GM23338 (cell line): ENCODE measurements around the gene C3orf70. TPM values are rescaled to one million over a fixed set of nuclear protein-coding genes. Genes with fewer than 3 reads are reported as not detected.

Experiments
- ATAC-seq: fragments of 200-7000 bp; cut with Tn5 transposase; 3 replicates; pipeline ENCODE4 v1.9.1; 2020
- DNase-seq: peaks from one replicate; pipeline ENCODE4 v3.0.0-alpha.2; 2015; ENCODE audit warnings: low spot score
- H2AFZ ChIP-seq: fragments of 200-600 bp; sonication (generic); 2 replicates; pipeline ENCODE4 v1.8.0; 2016; ENCODE audit warnings: antibody characterized with exemption, mild to moderate bottlenecking, moderate library complexity
- H3F3A ChIP-seq: fragments of 200-600 bp; sonication (generic); replicated peaks from 2 replicates; pipeline ENCODE4 v1.8.0; 2017; ENCODE audit warnings: antibody characterized with exemption, mixed run types, low read depth
- H3K27ac ChIP-seq: fragments of 200-600 bp; sonication (generic); 2 replicates; pipeline ENCODE4 v1.6.1; 2016; ENCODE audit warnings: low read depth
- H3K27me3 ChIP-seq: fragments of 200-600 bp; sonication (generic); 2 replicates; pipeline ENCODE4 v1.8.0; 2016; ENCODE audit warnings: mild to moderate bottlenecking, mixed run types, moderate library complexity; ENCODE audit not compliant: insufficient read depth
- H3K36me3 ChIP-seq: fragments of 200-600 bp; sonication (generic); 2 replicates; pipeline ENCODE4 v1.8.0; 2016; ENCODE audit warnings: mild to moderate bottlenecking; ENCODE audit not compliant: insufficient read depth
- H3K4me1 ChIP-seq: fragments of 200-600 bp; sonication (generic); 2 replicates; pipeline ENCODE4 v1.8.0; 2016; ENCODE audit warnings: mild to moderate bottlenecking, moderate library complexity; ENCODE audit not compliant: insufficient read depth
- H3K4me2 ChIP-seq: fragments of 200-600 bp; sonication (generic); 2 replicates; pipeline ENCODE4 v1.7.1; 2017; ENCODE audit warnings: mixed run types
- H3K4me3 ChIP-seq: fragments of 200-600 bp; sonication (generic); 2 replicates; pipeline ENCODE4 v1.6.1; 2016; ENCODE audit warnings: mixed run types
- H3K79me2 ChIP-seq: fragments of 200-600 bp; sonication (generic); replicated peaks from 2 replicates; pipeline ENCODE4 v1.8.0; 2017; ENCODE audit warnings: mild to moderate bottlenecking; ENCODE audit not compliant: insufficient read depth
- H3K9me2 ChIP-seq: fragments of 200-600 bp; sonication (generic); 2 replicates; pipeline ENCODE4 v1.8.0; 2017; ENCODE audit not compliant: insufficient read depth
- H4K20me1 ChIP-seq: fragments of 200-600 bp; sonication (generic); replicated peaks from 2 replicates; pipeline ENCODE4 v1.8.0; 2017; ENCODE audit warnings: mild to moderate bottlenecking; ENCODE audit not compliant: insufficient read depth
- H3K27ac Mint-ChIP-seq: 2 replicates; pipeline ENCODE4 v1.8.0; 2020; ENCODE audit warnings: inconsistent platforms, mild to moderate bottlenecking, moderate library complexity, mixed read lengths
- H3K27me3 Mint-ChIP-seq: 3 replicates; pipeline ENCODE4 v1.8.0; 2022; ENCODE audit warnings: low read depth, mild to moderate bottlenecking, moderate library complexity, mixed read lengths, inconsistent platforms; ENCODE audit not compliant: insufficient read depth, poor library complexity
- H3K36me3 Mint-ChIP-seq: 3 replicates; pipeline ENCODE4 v1.8.0; 2021; ENCODE audit warnings: low read depth, mild to moderate bottlenecking, inconsistent platforms, moderate library complexity, mixed read lengths
- H3K4me1 Mint-ChIP-seq: 3 replicates; pipeline ENCODE4 v1.8.0; 2020; ENCODE audit warnings: mild to moderate bottlenecking, inconsistent platforms, mixed read lengths
- H3K4me3 Mint-ChIP-seq: 3 replicates; pipeline ENCODE4 v1.8.0; 2021; ENCODE audit warnings: moderate library complexity, mild to moderate bottlenecking, inconsistent platforms, mixed read lengths
- H3K9me3 Mint-ChIP-seq: 3 replicates; pipeline ENCODE4 v1.8.0; 2020; ENCODE audit warnings: moderate library complexity, mild to moderate bottlenecking, inconsistent platforms, mixed read lengths
- CREB1 ChIP-seq: fragments of 250-450 bp; sonication (Bioruptor Pico); IDR thresholded peaks from 2 replicates; pipeline ENCODE4 v1.5.0; 2020; ENCODE audit warnings: low read depth, mild to moderate bottlenecking, moderate library complexity
- CTCF ChIP-seq, 2 experiments: fragments of 200-600 bp in 1 of 2; sonication (generic) in 1 of 2; conservative IDR thresholded peaks; 2 replicates each; pipeline versions ENCODE4 v1.5.1 to v1.6.1; 2016 to 2017; ENCODE audit warnings: antibody characterized with exemption in 2 of 2, low read depth in 2 of 2, mild to moderate bottlenecking in 2 of 2, moderate library complexity in 1 of 2
- EZH2 ChIP-seq: fragments of 200-600 bp; sonication (generic); IDR thresholded peaks from one replicate; pipeline ENCODE4 v1.8.0; 2017; ENCODE audit warnings: antibody characterized with exemption, mild to moderate bottlenecking, low read depth; ENCODE audit not compliant: unreplicated experiment
- JUNB ChIP-seq: IDR thresholded peaks from one replicate; pipeline ENCODE4 v1.6.1; 2016; ENCODE audit warnings: antibody characterized with exemption; ENCODE audit not compliant: unreplicated experiment
- NANOG ChIP-seq: IDR thresholded peaks from 2 replicates; pipeline ENCODE4 v1.6.1; 2016; ENCODE audit warnings: antibody characterized with exemption, borderline replicate concordance
- STAT1 ChIP-seq: IDR thresholded peaks from one replicate; pipeline ENCODE4 v1.6.1; 2016; ENCODE audit warnings: antibody characterized with exemption; ENCODE audit not compliant: unreplicated experiment
- ZNF114 ChIP-seq: fragments of 250-450 bp; sonication (Bioruptor Pico); IDR thresholded peaks from 2 replicates; pipeline ENCODE4 v1.5.0; 2020; ENCODE audit warnings: mild to moderate bottlenecking, moderate library complexity
- polyA plus RNA-seq: library from polyadenylated mRNA; unstranded; fragments of >200 nt; fragmentation: Nextera tagmentation; extraction: Ambion mirVana; gene quantifications from 2 replicates; pipeline ENCODE4 v1.2.1, GENCODE V29; 2016
- total RNA-seq: library from RNA; depleted of rRNA; stranded (reverse); fragments of >200 nt; shearing (Covaris generic); gene quantifications from 2 replicates; pipeline ENCODE4 v1.2.3, GENCODE V29; 2014
- TF ChIP-seq, protein P1 (sequence below): IDR thresholded peaks from one replicate; pipeline ENCODE4 v1.6.1; 2018; ENCODE audit warnings: antibody characterized with exemption; ENCODE audit not compliant: unreplicated experiment

C3orf70 gene
- total and polyA plus RNA-seq, 2 experiments from 2014 or later = 0.45 to 1.5 TPM

DNA sequence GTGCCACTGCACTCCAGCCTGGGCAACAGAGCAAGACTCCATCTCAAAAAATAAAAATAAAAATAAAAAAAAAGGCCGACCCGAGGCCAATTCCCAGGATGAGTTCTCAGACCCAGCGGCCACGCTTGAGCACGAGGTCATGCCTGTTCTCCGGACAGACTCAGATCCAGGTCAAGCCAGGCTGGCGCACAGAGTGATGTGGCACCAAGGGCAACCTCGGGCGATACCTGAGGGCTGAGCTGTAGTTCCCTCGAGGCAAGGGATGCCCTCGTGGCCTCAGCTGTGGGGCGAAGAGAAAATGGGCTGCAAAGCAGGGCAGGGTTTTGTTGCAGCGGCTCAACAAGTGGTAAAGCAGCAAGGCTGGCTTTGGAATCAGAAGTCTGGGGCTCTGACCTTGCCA lies 77.3 kb downstream of the C3orf70 start (continued):
- TF ChIP-seq STAT1 (no peak), EZH2 (no peak), NANOG (no peak), CREB1 (CRISPR knock-in tag) (no peak)

GRCh38 chr3:185071287-185071800 lies 81.5 kb downstream of the C3orf70 start:
- no peak for DNase-seq
- ATAC-seq = no peak; the same call in 1 of the 3 replicates

GRCh38 chr3:185070491-185071286 lies 82.2 kb downstream of the C3orf70 start:
- Histone ChIP-seq H3K27ac (no peak overlapping the region; the same call in 1 of the 2 replicates), H3K4me2 (peak overlapping the region; percentile 44), H3K4me3 (no peak overlapping the region), H3K27me3 (no peaks in the 10 kb centered on the region), H2AFZ (peak overlapping the region; percentile 81), H3K36me3 (no peaks in the 10 kb centered on the region), H3K79me2 (no peaks in the 10 kb centered on the region), H3F3A (no peaks in the 10 kb centered on the region), H3K4me1 (peaks cover 11% of the 10 kb centered on the region; the same call in 1 of the 2 replicates), H4K20me1 (no peaks in the 10 kb centered on the region), H3K9me2 (no peaks in the 10 kb centered on the region)
- Mint-ChIP-seq H3K4me1 (peaks cover 19% of the 10 kb centered on the region), H3K27ac (no peak overlapping the region), H3K36me3 (no peaks in the 10 kb centered on the region), H3K4me3 (no peak overlapping the region), H3K9me3 (no peaks in the 10 kb centered on the region), H3K27me3 (peaks cover 13% of the 10 kb centered on the region)
- TF ChIP-seq, protein P1, sequence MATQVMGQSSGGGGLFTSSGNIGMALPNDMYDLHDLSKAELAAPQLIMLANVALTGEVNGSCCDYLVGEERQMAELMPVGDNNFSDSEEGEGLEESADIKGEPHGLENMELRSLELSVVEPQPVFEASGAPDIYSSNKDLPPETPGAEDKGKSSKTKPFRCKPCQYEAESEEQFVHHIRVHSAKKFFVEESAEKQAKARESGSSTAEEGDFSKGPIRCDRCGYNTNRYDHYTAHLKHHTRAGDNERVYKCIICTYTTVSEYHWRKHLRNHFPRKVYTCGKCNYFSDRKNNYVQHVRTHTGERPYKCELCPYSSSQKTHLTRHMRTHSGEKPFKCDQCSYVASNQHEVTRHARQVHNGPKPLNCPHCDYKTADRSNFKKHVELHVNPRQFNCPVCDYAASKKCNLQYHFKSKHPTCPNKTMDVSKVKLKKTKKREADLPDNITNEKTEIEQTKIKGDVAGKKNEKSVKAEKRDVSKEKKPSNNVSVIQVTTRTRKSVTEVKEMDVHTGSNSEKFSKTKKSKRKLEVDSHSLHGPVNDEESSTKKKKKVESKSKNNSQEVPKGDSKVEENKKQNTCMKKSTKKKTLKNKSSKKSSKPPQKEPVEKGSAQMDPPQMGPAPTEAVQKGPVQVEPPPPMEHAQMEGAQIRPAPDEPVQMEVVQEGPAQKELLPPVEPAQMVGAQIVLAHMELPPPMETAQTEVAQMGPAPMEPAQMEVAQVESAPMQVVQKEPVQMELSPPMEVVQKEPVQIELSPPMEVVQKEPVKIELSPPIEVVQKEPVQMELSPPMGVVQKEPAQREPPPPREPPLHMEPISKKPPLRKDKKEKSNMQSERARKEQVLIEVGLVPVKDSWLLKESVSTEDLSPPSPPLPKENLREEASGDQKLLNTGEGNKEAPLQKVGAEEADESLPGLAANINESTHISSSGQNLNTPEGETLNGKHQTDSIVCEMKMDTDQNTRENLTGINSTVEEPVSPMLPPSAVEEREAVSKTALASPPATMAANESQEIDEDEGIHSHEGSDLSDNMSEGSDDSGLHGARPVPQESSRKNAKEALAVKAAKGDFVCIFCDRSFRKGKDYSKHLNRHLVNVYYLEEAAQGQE = no peak
- peak; percentile 50 to 54 for TF ChIP-seq CTCF (conservative IDR thresholded peaks at IDR 0.05; ENCODE audit: low read depth in 2 of 2)
- ATAC-seq (peak; percentile 90), DNase-seq (peak; percentile 73)

More at GRCh38 chr3:185071287-185071800, 81.5 kb downstream of the C3orf70 start:
- H3K27me3 Mint-ChIP-seq = peaks cover 13% of the 10 kb centered on the region
- Histone ChIP-seq H3K79me2 (no peaks in the 10 kb centered on the region), H3K4me1 (peaks cover 11% of the 10 kb centered on the region; the same call in 1 of the 2 replicates), H3F3A (no peaks in the 10 kb centered on the region), H3K4me3 (no peak overlapping the region), H3K36me3 (no peaks in the 10 kb centered on the region), H3K4me2 (no peak overlapping the region), H4K20me1 (no peaks in the 10 kb centered on the region), H2AFZ (peak overlapping the region; percentile 81), H3K27me3 (no peaks in the 10 kb centered on the region), H3K9me2 (no peaks in the 10 kb centered on the region), H3K27ac (no peak overlapping the region)
- no peak overlapping the region for H3K4me3 Mint-ChIP-seq
- H3K9me3 Mint-ChIP-seq = no peaks in the 10 kb centered on the region
- no peak overlapping the region for H3K27ac Mint-ChIP-seq
- peaks cover 19% of the 10 kb centered on the region for H3K4me1 Mint-ChIP-seq
- H3K36me3 Mint-ChIP-seq = no peaks in the 10 kb centered on the region
- TF ChIP-seq CTCF (conservative IDR thresholded peaks at IDR 0.05; ENCODE audit: low read depth in 2 of 2) (peak; percentile 22 to 61; a peak in 2 of 4 replicates), JUNB (no peak), ZNF114 (CRISPR knock-in tag) (no peak)
